ENCODE results near the gene C19orf73.
"Not testable (repeated sequence)": the region's sequence is repeated elsewhere in the genome, so short reads cannot be mapped to it uniquely, and the experiment has no call there.

C19orf73 gene

DNA sequence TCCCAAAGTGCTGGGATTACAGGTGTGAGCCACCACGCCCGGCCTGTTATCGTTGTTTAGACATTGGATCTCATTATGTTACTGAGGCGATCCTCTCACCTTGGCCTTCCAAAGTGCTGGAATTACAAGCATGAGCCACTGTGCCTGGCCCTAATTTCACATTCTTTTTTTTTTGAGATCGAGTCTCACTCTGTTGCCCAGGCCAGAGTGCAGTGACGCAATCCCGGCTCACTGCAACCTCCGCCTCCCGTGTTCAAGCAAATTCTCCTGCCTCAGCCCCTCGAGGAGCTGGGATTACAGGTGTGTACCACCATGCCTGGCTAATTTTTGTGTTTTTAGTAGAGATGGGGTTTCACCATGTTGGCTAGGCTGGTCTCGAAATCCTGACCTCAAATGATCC, 4.3 kb upstream of the C19orf73 start:
- H3K27ac ChIP-seq (ENCODE audit: low read depth, low read length); H3K9ac ChIP-seq (ENCODE audit: low read length in 5 of 5); H3K36me3 ChIP-seq (ENCODE audit: control insufficient read depth in 5 of 5, insufficient read depth in 5 of 5, low read length in 5 of 5); H3K9me3 ChIP-seq (ENCODE audit: control insufficient read depth in 5 of 5, low read length in 5 of 5); H3K4me3 ChIP-seq (ENCODE audit: low read depth in 1 of 5, low read length in 5 of 5); H3K27me3 ChIP-seq (ENCODE audit: control insufficient read depth in 5 of 5, insufficient read depth in 4 of 5, low read length in 5 of 5): not testable (repeated sequence)
- H3K4me1 ChIP-seq (ENCODE audit: control insufficient read depth in 5 of 5, insufficient read depth in 5 of 5, low read length in 5 of 5) = peaks cover under 1 to 25% (median 23%) of the 10 kb centered on the region in 5 donors

DNA sequence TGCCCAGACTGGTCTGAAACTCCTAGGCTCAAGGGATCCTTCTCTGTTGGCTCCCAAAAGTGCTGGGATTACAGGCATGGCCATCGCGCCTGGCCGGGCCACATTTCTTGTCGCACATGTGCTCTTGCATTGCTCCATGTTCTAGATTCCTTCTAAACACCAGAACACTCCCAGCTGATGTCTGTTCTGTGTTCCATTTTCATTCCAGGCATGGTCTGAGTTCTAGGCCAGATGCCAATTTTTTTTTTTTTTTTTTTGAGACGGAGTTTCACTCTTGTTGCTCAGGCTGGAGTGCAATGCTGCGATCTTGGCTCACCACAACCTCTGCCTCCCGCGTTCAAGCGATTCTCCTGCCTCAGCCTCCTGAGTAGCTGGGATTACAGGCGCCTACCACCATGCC, 2.9 kb upstream of the C19orf73 start:
- not testable (repeated sequence) for H3K27me3 ChIP-seq (ENCODE audit: control insufficient read depth in 5 of 5, insufficient read depth in 4 of 5, low read length in 5 of 5); H3K9ac ChIP-seq (ENCODE audit: low read length in 5 of 5); H3K4me3 ChIP-seq (ENCODE audit: low read depth in 1 of 5, low read length in 5 of 5); H3K9me3 ChIP-seq (ENCODE audit: control insufficient read depth in 5 of 5, low read length in 5 of 5); H3K36me3 ChIP-seq (ENCODE audit: control insufficient read depth in 5 of 5, insufficient read depth in 5 of 5, low read length in 5 of 5); H3K27ac ChIP-seq (ENCODE audit: low read depth, low read length)
- peaks cover 4 to 29% (median 26%) of the 10 kb centered on the region in 5 donors for H3K4me1 ChIP-seq (ENCODE audit: control insufficient read depth in 5 of 5, insufficient read depth in 5 of 5, low read length in 5 of 5)

DNA sequence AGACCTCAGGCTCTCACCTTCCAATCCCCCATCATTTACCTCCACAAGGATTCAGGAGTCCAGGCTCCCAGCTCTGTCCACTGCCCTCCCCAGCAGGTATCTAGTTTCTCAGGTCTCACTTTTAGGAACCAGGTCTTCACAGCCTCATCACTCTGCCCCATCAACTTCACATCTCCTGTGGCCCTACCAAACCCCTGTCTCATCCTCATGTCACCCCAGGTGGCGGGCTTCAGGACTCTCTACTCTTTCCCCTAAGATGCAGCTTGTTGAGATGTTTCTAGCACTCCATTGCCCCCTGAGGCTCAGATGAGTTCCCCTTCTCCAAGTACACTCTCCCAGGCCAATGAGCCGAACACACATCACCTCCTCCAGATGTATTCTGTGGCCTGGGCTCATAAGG, 1.9 kb upstream of the C19orf73 start:
- Histone ChIP-seq H3K36me3 (ENCODE audit: control insufficient read depth in 5 of 5, insufficient read depth in 5 of 5, low read length in 5 of 5) (no peaks in the 10 kb centered on the region), H3K9ac (ENCODE audit: low read length in 5 of 5) (no peak overlapping the region), H3K9me3 (ENCODE audit: control insufficient read depth in 5 of 5, low read length in 5 of 5) (no peaks in the 10 kb centered on the region), H3K27me3 (ENCODE audit: control insufficient read depth in 5 of 5, insufficient read depth in 4 of 5, low read length in 5 of 5) (peaks cover 0 to 5% (median 0%) of the 10 kb centered on the region in 5 donors), H3K4me1 (ENCODE audit: control insufficient read depth in 5 of 5, insufficient read depth in 5 of 5, low read length in 5 of 5) (peaks cover 4 to 33% (median 31%) of the 10 kb centered on the region in 5 donors), H3K4me3 (ENCODE audit: low read depth in 1 of 5, low read length in 5 of 5) (no peak overlapping the region), H3K27ac (ENCODE audit: low read depth, low read length) (no peak overlapping the region)

DNA sequence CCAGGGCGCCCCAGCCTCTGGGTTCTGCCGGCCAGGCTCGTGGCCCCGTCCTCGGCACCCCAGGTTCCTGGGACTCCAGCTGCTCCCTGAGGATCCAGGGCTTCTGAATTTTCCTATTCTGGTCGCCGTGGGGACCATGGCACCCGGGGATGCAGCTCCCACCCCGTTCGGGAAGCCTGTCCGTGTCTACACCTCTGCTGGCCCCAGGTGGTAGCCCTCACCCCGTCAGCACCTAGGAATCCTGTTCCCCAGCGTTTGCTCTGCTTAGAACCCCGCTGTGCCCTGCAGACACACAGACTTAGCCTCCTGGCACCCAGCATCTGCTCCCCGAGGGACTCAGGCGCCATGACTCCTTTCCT, 1.4 kb upstream of the C19orf73 start:
- Histone ChIP-seq H3K27me3 (ENCODE audit: control insufficient read depth in 5 of 5, insufficient read depth in 4 of 5, low read length in 5 of 5) (peaks cover 0 to 5% (median 0%) of the 10 kb centered on the region in 5 donors), H3K36me3 (ENCODE audit: control insufficient read depth in 5 of 5, insufficient read depth in 5 of 5, low read length in 5 of 5) (no peaks in the 10 kb centered on the region), H3K9me3 (ENCODE audit: control insufficient read depth in 5 of 5, low read length in 5 of 5) (no peaks in the 10 kb centered on the region), H3K27ac (ENCODE audit: low read depth, low read length) (no peak overlapping the region), H3K4me3 (ENCODE audit: low read depth in 1 of 5, low read length in 5 of 5) (peak overlapping the region in 1 of 5 donors; percentile 52), H3K4me1 (ENCODE audit: control insufficient read depth in 5 of 5, insufficient read depth in 5 of 5, low read length in 5 of 5) (peaks cover 4 to 35% (median 33%) of the 10 kb centered on the region in 5 donors), H3K9ac (ENCODE audit: low read length in 5 of 5) (no peak overlapping the region)

DNA sequence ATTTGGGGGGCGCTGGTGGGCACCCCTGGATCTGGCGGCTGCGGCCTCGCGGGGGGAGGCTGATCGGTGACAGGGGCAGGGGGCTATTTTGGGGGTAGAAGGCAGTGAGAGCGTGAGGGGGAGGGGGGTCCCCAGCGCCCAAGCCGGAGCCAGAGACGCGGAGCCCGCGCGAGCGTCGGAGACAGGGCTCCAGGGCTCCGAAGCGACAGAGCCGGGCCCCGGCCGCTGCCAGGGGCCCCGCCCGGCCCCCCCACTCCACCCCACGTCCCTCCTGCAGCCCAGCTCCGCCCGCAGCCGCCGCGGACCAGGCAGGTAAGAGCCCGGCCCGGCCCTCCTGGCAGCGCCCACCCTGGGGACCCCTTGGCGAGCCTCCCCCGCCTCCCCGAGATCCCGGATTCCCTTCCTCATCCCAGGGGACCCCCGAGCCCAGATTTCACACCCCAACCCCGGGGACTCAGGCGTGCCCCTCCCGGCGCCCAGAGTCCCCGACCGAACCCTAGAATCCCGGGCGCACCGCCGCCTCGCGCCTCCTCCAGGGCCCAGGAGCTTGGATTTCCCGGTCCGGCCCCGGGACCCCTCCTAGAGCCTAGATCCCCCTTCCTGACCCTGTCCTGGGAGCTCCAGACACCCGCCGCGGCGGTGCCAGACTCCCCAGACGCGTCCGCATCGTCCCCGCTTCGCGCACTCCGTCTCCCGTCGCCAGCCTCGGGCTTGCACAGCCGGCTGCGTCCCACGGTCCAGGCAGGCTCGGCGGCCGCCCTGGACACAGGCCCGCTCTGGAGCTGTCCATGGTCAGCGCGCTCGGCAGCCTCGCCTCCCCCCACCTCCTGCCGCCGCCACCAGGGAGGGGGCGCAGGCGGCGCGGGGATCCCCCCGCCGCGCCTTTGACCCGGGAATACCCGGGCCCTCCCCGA, 725 bp upstream of the C19orf73 start, which contains the start of gene PPFIA3:
Gene PPFIA3 (plus strand): TSS at position 134 of the 914 bp plus-strand sequence. CDS start 8,330 bp downstream, outside the sequence.
- Histone ChIP-seq H3K9ac (ENCODE audit: low read length in 5 of 5) (peak within 1 kb of the TSS; percentile 3 to 85 (median 74)), H3K4me3 (ENCODE audit: low read depth in 1 of 5, low read length in 5 of 5) (peak within 1 kb of the TSS; percentile 61 to 74 (median 67)), H3K4me1 (ENCODE audit: control insufficient read depth in 5 of 5, insufficient read depth in 5 of 5, low read length in 5 of 5) (peaks cover 4 to 41% (median 39%) of the 10 kb centered on the region in 5 donors), H3K9me3 (ENCODE audit: control insufficient read depth in 5 of 5, low read length in 5 of 5) (no peaks in the 10 kb centered on the region), H3K27ac (ENCODE audit: low read depth, low read length) (peak within 1 kb of the TSS; percentile 84), H3K36me3 (ENCODE audit: control insufficient read depth in 5 of 5, insufficient read depth in 5 of 5, low read length in 5 of 5) (no peaks in the 10 kb centered on the region), H3K27me3 (ENCODE audit: control insufficient read depth in 5 of 5, insufficient read depth in 4 of 5, low read length in 5 of 5) (no peaks in the 10 kb centered on the region)

DNA sequence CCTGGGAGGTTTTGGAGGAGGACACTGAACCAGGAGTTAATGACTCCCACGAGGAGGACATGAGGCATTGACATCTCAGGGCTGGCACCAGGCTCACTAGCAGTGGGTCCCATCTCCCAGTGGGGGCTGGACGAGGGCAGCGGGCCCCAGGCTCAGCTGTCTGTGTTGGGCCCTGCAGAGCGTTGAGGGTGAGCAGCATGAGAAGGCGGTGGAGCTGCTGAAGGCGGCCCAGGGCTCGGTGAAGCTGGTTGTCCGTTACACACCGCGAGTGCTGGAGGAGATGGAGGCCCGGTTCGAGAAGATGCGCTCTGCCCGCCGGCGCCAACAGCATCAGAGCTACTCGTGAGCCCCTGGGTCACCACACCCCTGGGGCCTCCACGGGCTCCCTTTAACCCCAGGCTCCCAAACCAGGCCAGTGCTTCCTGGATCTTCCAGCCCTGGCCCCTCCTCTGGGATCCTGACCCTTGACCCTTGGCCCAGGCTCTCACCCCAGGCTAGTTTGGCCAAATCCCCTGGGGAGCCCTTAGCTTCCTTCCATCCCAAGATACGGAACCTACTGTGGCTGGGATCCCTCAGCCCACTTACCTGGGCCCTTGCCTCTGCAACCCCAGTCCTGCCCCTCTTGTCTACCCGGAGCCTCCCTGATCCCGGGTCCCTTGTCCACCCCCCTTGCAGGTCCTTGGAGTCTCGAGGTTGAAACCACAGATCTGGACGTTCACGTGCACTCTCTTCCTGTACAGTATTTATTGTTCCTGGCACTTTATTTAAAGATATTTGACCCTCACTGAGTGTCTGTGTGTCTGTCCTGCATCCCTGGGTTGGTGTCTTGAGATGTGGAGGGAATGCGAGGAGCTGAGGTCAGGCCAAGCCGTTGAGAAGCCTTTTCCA, 1.0 kb downstream of the C19orf73 start:
- Histone ChIP-seq H3K9ac (ENCODE audit: low read length in 5 of 5) (peak overlapping the region; percentile 3 to 85 (median 74)), H3K4me3 (ENCODE audit: low read depth in 1 of 5, low read length in 5 of 5) (peak overlapping the region; percentile 61 to 74 (median 67)), H3K9me3 (ENCODE audit: control insufficient read depth in 5 of 5, low read length in 5 of 5) (no peaks in the 10 kb centered on the region), H3K4me1 (ENCODE audit: control insufficient read depth in 5 of 5, insufficient read depth in 5 of 5, low read length in 5 of 5) (peaks cover 7 to 49% (median 47%) of the 10 kb centered on the region in 5 donors), H3K27ac (ENCODE audit: low read depth, low read length) (peak overlapping the region; percentile 84), H3K36me3 (ENCODE audit: control insufficient read depth in 5 of 5, insufficient read depth in 5 of 5, low read length in 5 of 5) (no peaks in the 10 kb centered on the region), H3K27me3 (ENCODE audit: control insufficient read depth in 5 of 5, insufficient read depth in 4 of 5, low read length in 5 of 5) (no peaks in the 10 kb centered on the region)

DNA sequence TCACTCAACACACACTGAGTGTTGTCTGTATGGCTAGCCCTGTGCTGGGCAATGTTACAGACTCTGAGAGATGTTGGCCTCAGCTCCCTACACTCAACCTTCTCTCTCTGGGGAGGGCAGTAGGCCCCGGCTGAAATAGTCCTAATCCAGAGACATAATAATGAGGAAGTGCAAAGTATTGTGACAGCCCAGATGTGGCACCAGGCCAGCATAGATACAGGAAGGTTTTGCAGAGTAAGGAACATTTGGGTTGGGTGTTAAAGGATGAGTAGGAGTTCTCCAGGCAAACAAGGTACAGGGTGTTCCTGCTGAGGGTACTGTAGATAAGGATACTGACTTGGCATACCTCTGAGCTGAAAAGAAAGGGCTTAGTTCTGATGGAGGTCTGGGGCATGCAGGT, 2.4 kb downstream of the C19orf73 start:
- H3K27me3 ChIP-seq (ENCODE audit: control insufficient read depth in 5 of 5, insufficient read depth in 4 of 5, low read length in 5 of 5) = no peaks in the 10 kb centered on the region
- peaks cover 7 to 49% (median 47%) of the 10 kb centered on the region in 5 donors for H3K4me1 ChIP-seq (ENCODE audit: control insufficient read depth in 5 of 5, insufficient read depth in 5 of 5, low read length in 5 of 5)
- H3K36me3 ChIP-seq (ENCODE audit: control insufficient read depth in 5 of 5, insufficient read depth in 5 of 5, low read length in 5 of 5) = no peaks in the 10 kb centered on the region
- H3K9me3 ChIP-seq (ENCODE audit: control insufficient read depth in 5 of 5, low read length in 5 of 5) = no peaks in the 10 kb centered on the region
- H3K4me3 ChIP-seq (ENCODE audit: low read depth in 1 of 5, low read length in 5 of 5) = no peak overlapping the region
- no peak overlapping the region for H3K27ac ChIP-seq (ENCODE audit: low read depth, low read length)
- no peak overlapping the region for H3K9ac ChIP-seq (ENCODE audit: low read length in 5 of 5)

DNA sequence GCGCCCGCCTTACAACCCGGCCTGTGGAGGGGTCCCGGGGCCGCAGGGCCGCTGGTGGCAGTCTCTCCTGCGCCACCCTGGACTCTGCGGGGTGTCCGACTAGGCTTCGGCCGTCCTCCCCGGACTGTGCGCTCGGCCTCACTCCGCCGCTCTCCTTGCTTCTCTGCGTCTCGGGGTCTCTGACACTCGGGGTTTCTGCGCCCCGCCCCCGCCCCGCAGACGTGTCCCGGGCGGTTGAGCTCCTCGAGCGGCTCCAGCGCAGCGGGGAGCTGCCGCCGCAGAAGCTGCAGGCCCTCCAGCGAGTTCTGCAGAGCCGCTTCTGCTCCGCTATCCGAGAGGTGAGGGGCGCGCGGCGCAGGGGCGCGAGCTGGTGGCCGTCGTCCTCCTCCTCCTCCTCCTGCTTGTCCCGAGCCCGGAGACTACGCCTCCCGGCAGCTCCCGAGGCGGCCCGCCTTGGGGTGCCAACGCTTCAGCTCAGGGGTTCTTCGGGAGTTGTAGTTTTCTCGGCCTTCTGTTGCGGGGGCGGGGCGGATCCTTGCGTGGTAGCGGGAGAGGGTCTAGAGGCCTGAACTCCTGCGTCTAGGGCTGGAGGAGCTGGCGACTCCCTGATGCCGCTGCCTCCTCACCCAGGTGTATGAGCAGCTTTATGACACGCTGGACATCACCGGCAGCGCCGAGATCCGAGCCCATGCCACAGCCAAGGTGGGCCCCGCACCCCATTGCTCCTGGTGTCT, 4.1 kb downstream of the C19orf73 start:
- Histone ChIP-seq H3K27me3 (ENCODE audit: control insufficient read depth in 5 of 5, insufficient read depth in 4 of 5, low read length in 5 of 5) (no peaks in the 10 kb centered on the region), H3K9ac (ENCODE audit: low read length in 5 of 5) (peak overlapping the region in 4 of 5 donors; percentile 59 to 86 (median 67)), H3K36me3 (ENCODE audit: control insufficient read depth in 5 of 5, insufficient read depth in 5 of 5, low read length in 5 of 5) (no peaks in the 10 kb centered on the region), H3K9me3 (ENCODE audit: control insufficient read depth in 5 of 5, low read length in 5 of 5) (no peaks in the 10 kb centered on the region), H3K4me3 (ENCODE audit: low read depth in 1 of 5, low read length in 5 of 5) (peak overlapping the region in 4 of 5 donors; percentile 68 to 87 (median 82)), H3K4me1 (ENCODE audit: control insufficient read depth in 5 of 5, insufficient read depth in 5 of 5, low read length in 5 of 5) (peaks cover 7 to 45% (median 41%) of the 10 kb centered on the region in 5 donors), H3K27ac (ENCODE audit: low read depth, low read length) (peak overlapping the region; percentile 37)

DNA sequence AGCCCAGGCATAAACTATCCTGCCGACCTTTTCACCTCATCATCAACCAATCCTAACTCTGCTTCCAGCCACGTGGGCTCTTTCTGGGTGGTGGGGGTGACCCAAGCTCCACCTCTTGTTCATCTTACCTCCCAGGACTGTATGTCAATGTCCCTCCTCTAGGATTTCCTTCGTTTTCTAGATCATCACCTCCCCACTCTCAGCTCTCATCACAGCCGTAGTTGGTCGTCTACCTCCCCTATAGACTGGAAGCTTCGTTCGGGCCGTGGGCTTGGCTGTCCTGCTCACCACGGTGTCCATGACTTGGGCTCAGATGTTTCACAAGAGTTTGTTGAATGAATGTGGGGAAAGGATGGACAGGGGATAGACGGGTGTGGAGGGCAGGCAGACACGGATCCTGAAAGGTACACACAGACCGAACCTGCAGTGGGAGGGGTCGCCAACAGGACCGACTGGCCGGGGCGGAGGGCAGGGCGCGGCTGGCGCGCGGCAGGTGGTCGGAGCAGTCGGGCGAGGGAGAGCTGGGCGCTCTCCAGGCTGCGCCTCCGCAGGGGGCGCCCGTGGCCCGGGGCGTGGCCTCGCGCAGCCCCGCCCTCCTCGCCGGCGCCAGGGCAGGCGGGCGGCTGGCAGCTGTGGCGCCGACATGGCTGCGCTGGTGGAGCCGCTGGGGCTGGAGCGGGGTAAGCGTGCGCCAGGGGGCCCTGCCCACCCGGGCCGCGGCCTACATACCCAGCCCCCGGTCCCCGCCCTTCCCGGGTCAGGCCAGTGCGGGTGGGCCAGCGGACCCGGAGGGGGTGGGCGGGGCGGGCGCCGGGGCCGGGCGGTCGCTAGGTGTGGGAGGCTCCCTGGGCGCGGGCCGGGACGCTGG, 4.9 kb downstream of the C19orf73 start, which contains the start of gene LIN7B:
Gene LIN7B (plus strand): TSS at position 609 of the 868 bp plus-strand sequence. CDS start 35 bp downstream, at position 644.
- peaks cover 7 to 46% (median 36%) of the 10 kb centered on the region in 5 donors for H3K4me1 ChIP-seq (ENCODE audit: control insufficient read depth in 5 of 5, insufficient read depth in 5 of 5, low read length in 5 of 5)

More for the DNA sequence above, 4.9 kb downstream of the C19orf73 start, which contains the start of gene LIN7B:
- Histone ChIP-seq H3K9me3 (ENCODE audit: control insufficient read depth in 5 of 5, low read length in 5 of 5) (no peaks in the 10 kb centered on the region), H3K27ac (ENCODE audit: low read depth, low read length) (peak within 1 kb of the TSS; percentile 37), H3K9ac (ENCODE audit: low read length in 5 of 5) (peak within 1 kb of the TSS in 4 of 5 donors; percentile 59 to 86 (median 67)), H3K27me3 (ENCODE audit: control insufficient read depth in 5 of 5, insufficient read depth in 4 of 5, low read length in 5 of 5) (no peaks in the 10 kb centered on the region), H3K4me3 (ENCODE audit: low read depth in 1 of 5, low read length in 5 of 5) (peak within 1 kb of the TSS; percentile 52 to 87 (median 79)), H3K36me3 (ENCODE audit: control insufficient read depth in 5 of 5, insufficient read depth in 5 of 5, low read length in 5 of 5) (peaks cover 0 to 5% (median 2%) of the 10 kb centered on the region in 5 donors)

Data from subcutaneous abdominal adipose tissue (tissue), 5 donors.